GM12878 (cell line): ENCODE data around the gene TYSND1. TPM values are rescaled to one million over a fixed set of nuclear protein-coding genes. Genes with fewer than 3 reads are reported as not detected.
"Not testable (repeated sequence)": the region's sequence is repeated elsewhere in the genome, so short reads cannot be mapped to it uniquely, and the experiment has no call there.

ENCODE experiments used
- ATAC-seq: fragments of 200-7000 bp; cut with Tn5 transposase; 3 replicates; pipeline ENCODE4 v1.9.1; 2020; ENCODE audit warnings: mild to moderate bottlenecking, moderate library complexity
- BruUV-seq: library from RNA; stranded (reverse); fragments of 400-500 nt; replicated peaks from 2 replicates; lab custom pipeline; 2021; lab: Mats Ljungman, UMichigan
- CTCF ChIA-PET: fragments of 300-600 bp; sonication (Branson Sonifier 250); formaldehyde crosslinking; extraction: SDS; loops from one replicate; lab custom pipeline; 2021; ENCODE audit warnings: inconsistent platforms; lab: Yijun Ruan, JAX
- POLR2A ChIA-PET: fragments of 350-600 bp; formaldehyde crosslinking; extraction: SDS; loops from one replicate; lab custom pipeline; 2021; ENCODE audit warnings: inconsistent platforms; lab: Charles Lee
- RAD21 ChIA-PET: fragments of 300-600 bp; sonication (Branson Sonifier 250); formaldehyde crosslinking; loops from one replicate; lab custom pipeline; 2023; ENCODE audit warnings: antibody characterized with exemption; ENCODE audit not compliant: unreplicated experiment; lab: Charles Lee
- SMC1A ChIA-PET: fragments of 300-600 bp; sonication (Branson Sonifier 250); formaldehyde crosslinking; loops from one replicate; lab custom pipeline; 2023; ENCODE audit not compliant: unreplicated experiment, uncharacterized antibody; lab: Charles Lee
- DNase-seq: peaks from one replicate; pipeline ENCODE4 v3.0.0-alpha.2; 2011; ENCODE audit warnings: low read depth, low spot score
- FAIRE-seq: peaks from 3 replicates; lab custom pipeline; 2011; peaks lifted over from hg19 to GRCh38; lab: Jason Lieb, UNC
- H2AFZ ChIP-seq: 2 replicates; pipeline ENCODE4 v1.6.0; 2011; ENCODE audit warnings: low read depth, low read length, control low read depth; ENCODE audit not compliant: control insufficient read depth
- H3K27ac ChIP-seq: 2 replicates; pipeline ENCODE4 v1.5.1; 2011; ENCODE audit warnings: control low read depth; ENCODE audit not compliant: control insufficient read depth, insufficient read depth
- H3K27me3 ChIP-seq, 2 experiments: replicated peaks in 1 of 2; 2 replicates each; pipeline versions ENCODE4 v1.6.0 to v1.6.1; 2011; ENCODE audit warnings: low read length in 1 of 2; ENCODE audit not compliant: control insufficient read depth in 2 of 2, insufficient read depth in 2 of 2
- H3K36me3 ChIP-seq, 2 experiments: 2 replicates each; pipeline ENCODE4 v1.5.1; 2011; ENCODE audit warnings: low read length in 1 of 2; ENCODE audit not compliant: control insufficient read depth in 2 of 2, insufficient read depth in 2 of 2
- H3K4me1 ChIP-seq: 2 replicates; pipeline ENCODE4 v1.6.1; 2011; ENCODE audit warnings: mild to moderate bottlenecking, low read length, moderate library complexity, mixed read lengths; ENCODE audit not compliant: control insufficient read depth, insufficient read depth
- H3K4me2 ChIP-seq: 2 replicates; pipeline ENCODE4 v1.6.0; 2011; ENCODE audit warnings: control low read depth; ENCODE audit not compliant: control insufficient read depth, insufficient read depth
- H3K4me3 ChIP-seq: fragments of 200-600 bp; sonication (generic); 2 replicates; pipeline ENCODE4 v1.5.1; 2016
- H3K79me2 ChIP-seq: 2 replicates; pipeline ENCODE4 v1.6.0; 2011; ENCODE audit warnings: low read length; ENCODE audit not compliant: control insufficient read depth, insufficient read depth
- H3K9ac ChIP-seq: 2 replicates; pipeline ENCODE4 v1.8.0; 2011; ENCODE audit warnings: low read length, control low read depth, mixed read lengths; ENCODE audit not compliant: control insufficient read depth, insufficient read depth
- H3K9me3 ChIP-seq: replicated peaks from 3 replicates; pipeline ENCODE4 v1.5.1; 2011; ENCODE audit warnings: mild to moderate bottlenecking, low read length; ENCODE audit not compliant: control insufficient read depth, insufficient read depth
- H4K20me1 ChIP-seq: 2 replicates; pipeline ENCODE4 v1.6.0; 2011; ENCODE audit not compliant: control insufficient read depth, insufficient read depth
- CBX5 ChIP-seq: sonication (generic); IDR thresholded peaks from 2 replicates; pipeline ENCODE4 v1.6.1; 2016; ENCODE audit warnings: low read depth, moderate library complexity, mild to moderate bottlenecking, inconsistent platforms
- CHD4 ChIP-seq: fragments of 200-600 bp; sonication (generic); IDR thresholded peaks from 2 replicates; pipeline ENCODE4 v1.6.1; 2016; ENCODE audit warnings: mild to moderate bottlenecking
- POU2F2 ChIP-seq: IDR thresholded peaks from 3 replicates; pipeline ENCODE4 v1.6.1; 2011; ENCODE audit warnings: low read depth, mild to moderate bottlenecking, low read length, borderline replicate concordance
- ZNF217 ChIP-seq: fragments of 450-650 bp; IDR thresholded peaks from 2 replicates; pipeline ENCODE4 v1.6.1; 2017; ENCODE audit warnings: antibody characterized with exemption, mild to moderate bottlenecking
- ZZZ3 ChIP-seq: IDR thresholded peaks from 2 replicates; pipeline ENCODE4 v1.6.1; 2011; ENCODE audit warnings: low read depth; ENCODE audit not compliant: control insufficient read depth, insufficient read length
- WGBS: methylation state at CpG from one replicate; pipeline ENCODE4 v1.1.6; 2016; ENCODE audit warnings: low lambda C conversion rate; ENCODE audit not compliant: insufficient replicate concordance, insufficient coverage; ENCODE audit errors: missing lambda C conversion rate; 5-methylcytosine and 5-hydroxymethylcytosine counted together
- in situ Hi-C: fragments of 300-500 bp; cut with MboI; formaldehyde crosslinking; loops from 9 replicates; pipeline ENCODE4 v1.14.3; 2018; ENCODE audit warnings: mixed read lengths
- intact Hi-C: fragments of 100-400 bp; cut with micrococcal nuclease; formaldehyde crosslinking; loops from one replicate; pipeline ENCODE4 v1.14.2; 2022; ENCODE audit not compliant: unreplicated experiment
- polyA plus RNA-seq, 11 experiments: library from polyadenylated mRNA; depleted of rRNA in 4 of 11; unstranded in 6 of 11; stranded (reverse) in 5 of 11; fragments of >200 nt; fragmentation: Nextera tagmentation in 4 of 11; fragmentation: Illumina TruSeq in 1 of 11; extraction: Ambion mirVana in 4 of 11; extraction: Trizol in 1 of 11; gene quantifications; 1 replicate in 1 of 11; 2 replicates in 10 of 11; pipeline versions ENCODE4 v1.2.1 to v1.2.3, GENCODE V29; 2011 to 2016; ENCODE audit warnings: inconsistent platforms in 2 of 11, missing spikeins in 2 of 11, low read depth in 1 of 11
- total RNA-seq, 4 experiments: library from RNA; depleted of rRNA in 3 of 4; stranded (reverse); fragments of >200 nt in 3 of 4; fragmentation: Illumina TruSeq in 1 of 4; extraction: Trizol in 1 of 4; gene quantifications; 2 replicates each; pipeline versions ENCODE4 v1.2.1 to v1.2.3, GENCODE V29; 2013 to 2021
- TF ChIP-seq, protein P1 (sequence below): IDR thresholded peaks from 2 replicates; pipeline ENCODE4 v1.6.1; 2011; ENCODE audit warnings: borderline replicate concordance, low read depth, mild to moderate bottlenecking, moderate library complexity, mixed read lengths, low read length; ENCODE audit not compliant: insufficient read depth; ENCODE audit errors: extremely low read length
- TF ChIP-seq, protein P2 (sequence below): fragments of 450-650 bp; IDR thresholded peaks from 2 replicates; pipeline ENCODE4 v1.6.1; 2014; ENCODE audit warnings: mild to moderate bottlenecking

TYSND1 gene
- total and polyA plus RNA-seq, 10 of the 15 experiments (the other 5 are each of a cell fraction or from before 2014, with no cell fraction given): 1.9 to 21.4 (median 12.0) TPM

DNA sequence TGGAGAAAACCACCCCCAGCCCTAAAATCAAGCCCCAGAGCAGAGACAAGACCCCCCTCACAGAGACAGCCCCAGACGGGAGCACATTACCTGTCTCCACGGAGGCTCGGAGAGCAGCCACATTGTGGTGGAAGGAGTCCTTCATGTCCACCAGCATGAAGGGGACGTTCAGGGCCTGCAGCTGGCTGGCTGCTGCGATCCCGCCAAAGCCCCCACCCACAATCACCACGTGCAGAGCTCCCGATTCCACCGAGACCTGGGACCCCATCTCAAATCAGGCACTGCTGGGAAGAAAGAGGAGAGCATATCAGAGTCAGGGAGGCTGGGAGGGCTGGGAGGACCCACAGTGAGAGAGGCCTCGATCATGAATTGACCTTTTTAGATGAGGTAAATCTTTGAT, 22.7 kb downstream of the TYSND1 start (continued):
- TF ChIP-seq ZZZ3 (no peak), POU2F2 (no peak), CHD4 (no peak), ZNF217 (no peak), CBX5 (no peak)
- TF ChIP-seq, protein P1, sequence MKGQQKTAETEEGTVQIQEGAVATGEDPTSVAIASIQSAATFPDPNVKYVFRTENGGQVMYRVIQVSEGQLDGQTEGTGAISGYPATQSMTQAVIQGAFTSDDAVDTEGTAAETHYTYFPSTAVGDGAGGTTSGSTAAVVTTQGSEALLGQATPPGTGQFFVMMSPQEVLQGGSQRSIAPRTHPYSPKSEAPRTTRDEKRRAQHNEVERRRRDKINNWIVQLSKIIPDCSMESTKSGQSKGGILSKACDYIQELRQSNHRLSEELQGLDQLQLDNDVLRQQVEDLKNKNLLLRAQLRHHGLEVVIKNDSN: no peak
- TF ChIP-seq, protein P2, sequence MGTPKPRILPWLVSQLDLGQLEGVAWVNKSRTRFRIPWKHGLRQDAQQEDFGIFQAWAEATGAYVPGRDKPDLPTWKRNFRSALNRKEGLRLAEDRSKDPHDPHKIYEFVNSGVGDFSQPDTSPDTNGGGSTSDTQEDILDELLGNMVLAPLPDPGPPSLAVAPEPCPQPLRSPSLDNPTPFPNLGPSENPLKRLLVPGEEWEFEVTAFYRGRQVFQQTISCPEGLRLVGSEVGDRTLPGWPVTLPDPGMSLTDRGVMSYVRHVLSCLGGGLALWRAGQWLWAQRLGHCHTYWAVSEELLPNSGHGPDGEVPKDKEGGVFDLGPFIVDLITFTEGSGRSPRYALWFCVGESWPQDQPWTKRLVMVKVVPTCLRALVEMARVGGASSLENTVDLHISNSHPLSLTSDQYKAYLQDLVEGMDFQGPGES: no peak

DNA sequence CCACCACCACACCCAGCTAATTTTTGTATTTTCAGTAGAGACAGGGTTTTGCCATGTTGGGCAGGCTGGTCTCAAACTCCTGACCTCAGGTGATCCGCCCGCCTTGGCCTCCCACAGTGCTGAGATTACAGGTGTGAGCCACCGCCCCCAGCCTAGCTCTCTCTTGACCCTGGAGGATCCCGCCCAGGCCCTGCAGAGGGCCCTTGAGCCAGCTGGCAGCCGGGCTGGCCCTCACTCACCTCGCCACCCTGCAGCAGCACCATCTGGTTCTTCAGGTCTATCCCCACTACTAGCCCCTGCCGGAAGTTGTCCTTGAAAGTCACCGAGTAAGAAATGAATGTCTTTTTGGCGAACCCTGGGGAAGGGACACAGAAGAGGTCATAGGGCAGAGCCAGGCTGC, 23.3 kb downstream of the TYSND1 start:
- H3K9me3 ChIP-seq, H4K20me1 ChIP-seq, H3K9ac ChIP-seq, H3K27ac ChIP-seq, H3K36me3 ChIP-seq, H3K4me3 ChIP-seq, ATAC-seq, FAIRE-seq, H3K27me3 ChIP-seq, H2AFZ ChIP-seq, BruUV-seq, in situ Hi-C loops, DNase-seq, intact Hi-C loops, H3K4me1 ChIP-seq, H3K4me2 ChIP-seq, H3K79me2 ChIP-seq: not testable (repeated sequence)
- SMC1A ChIA-PET: interaction anchor here (1.0 kb wide), 1 partner anchor 23 kb away, joined by 3 read pairs; the partner anchor contains the start of gene TYSND1
- 92% methylated on average over 9 of the region's 9 CpGs for WGBS
- RAD21 ChIA-PET: interaction anchor here (2.0 kb wide), 1 partner anchor 23 kb away, joined by 4 read pairs; the partner anchor contains the start of gene TYSND1
- CTCF ChIA-PET: interaction anchor here (1.2 kb wide), 1 partner anchor 23 kb away, joined by 4 read pairs; the partner anchor contains the start of gene TYSND1
- POLR2A ChIA-PET: interaction anchor here (0.9 kb wide), 1 partner anchor 13 kb away, joined by 3 read pairs; no protein-coding TSS in a partner anchor
